Upper lobe of left lung (tissue), 4 donors: ENCODE results near the gene DIMT1.

ENCODE experiments used
- CTCF ChIP-seq, 6 experiments: fragments of 450-650 bp in 4 of 6; fragments of 200-600 bp in 2 of 6; sonication (generic) in 2 of 6; IDR thresholded peaks; one replicate each; pipeline ENCODE4 v1.5.1; 2016 to 2019; ENCODE audit warnings: antibody characterized with exemption in 6 of 6
- POLR2A ChIP-seq, 4 donors: fragments of 450-650 bp; IDR thresholded peaks; one replicate each; pipeline ENCODE4 v1.5.1; 2016 to 2017; ENCODE audit warnings: antibody characterized with exemption in 4 of 4, mild to moderate bottlenecking in 2 of 4

- TF ChIP-seq CTCF (IDR thresholded peaks at IDR 0.05) (no peak), POLR2A (IDR thresholded peaks at IDR 0.05) (no peak)
These were observed 29.6 kb downstream of the DIMT1 start for GRCh38 chr5:62374090-62374489.
